HG03060 (cell line): Measurements from ENCODE around the gene USP24.

ENCODE experiments used
- ATAC-seq: cut with Tn5 transposase; IDR thresholded peaks from one replicate; pipeline ENCODE4 v1.9.1; 2021; ENCODE audit warnings: low read depth, moderate number of reproducible peaks; ENCODE audit not compliant: unreplicated experiment

Gene USP24

DNA sequence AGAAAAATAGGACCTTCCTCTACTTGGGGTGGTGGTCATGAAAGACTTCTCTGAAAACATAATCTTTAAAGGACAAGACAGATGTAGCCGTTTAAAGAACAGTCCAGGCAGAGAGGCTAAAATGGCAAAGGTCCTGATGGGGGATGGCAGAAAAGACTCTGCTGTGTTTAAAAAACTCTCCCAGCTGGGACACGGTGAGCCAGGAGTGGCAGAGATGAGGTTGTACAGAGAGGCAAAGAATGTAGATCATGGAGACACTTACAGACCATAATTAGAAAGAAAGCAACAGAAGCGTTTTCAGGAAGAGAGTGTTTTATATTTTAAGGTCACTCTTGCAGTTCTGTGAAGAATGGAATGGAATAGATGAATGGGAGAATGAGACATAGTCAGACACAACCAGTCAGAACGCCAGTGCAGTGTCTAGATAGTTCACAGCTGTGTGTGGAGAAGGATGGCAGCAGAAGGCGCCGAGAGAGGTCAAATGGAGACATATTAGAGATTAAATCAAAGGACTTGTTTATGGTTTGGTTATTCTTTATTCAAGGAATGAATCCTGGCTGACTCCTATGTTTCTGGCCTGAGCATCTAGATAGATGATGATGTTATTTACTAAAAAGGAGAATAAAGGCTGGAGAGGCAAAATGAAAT lies 47.8 kb downstream of the USP24 start:
- ATAC-seq, result no peak

DNA sequence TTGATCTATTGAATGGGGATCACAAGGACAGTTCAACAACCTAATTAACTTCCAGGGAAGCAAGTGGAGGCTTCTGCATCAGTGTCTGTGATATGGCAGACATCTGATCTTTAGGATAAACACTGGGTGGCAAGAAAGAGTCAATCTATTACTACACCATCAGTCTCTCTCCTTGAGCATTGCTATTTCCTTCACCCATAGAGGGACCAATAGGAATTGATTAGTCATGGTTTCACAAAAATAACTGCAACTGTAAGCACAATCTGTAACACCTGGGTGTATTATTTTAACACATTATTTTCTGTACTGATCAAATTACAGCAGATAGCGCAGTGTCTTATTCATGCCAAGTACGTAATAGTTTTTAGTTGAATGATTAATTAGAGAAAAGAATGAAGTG lies 50.3 kb downstream of the USP24 start:
- ATAC-seq, result no peak

DNA sequence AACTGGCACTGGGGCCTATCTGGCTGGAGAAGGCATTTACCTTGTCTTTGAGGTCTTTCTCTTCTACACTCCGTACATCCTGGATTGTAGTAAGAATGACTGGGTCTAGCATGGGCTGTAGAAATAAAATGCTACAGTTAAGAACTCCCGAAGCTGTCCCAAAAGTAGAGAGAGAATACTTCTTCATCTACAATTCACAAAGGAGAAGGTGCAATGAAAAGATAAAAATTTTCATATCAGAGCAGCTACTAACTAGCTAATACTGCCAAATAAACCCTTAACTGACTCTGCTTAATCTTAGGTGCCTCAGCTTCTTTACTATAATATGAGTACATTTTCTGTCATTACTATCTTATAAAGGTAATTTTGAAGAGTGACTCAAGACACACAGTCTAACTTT lies 55.6 kb downstream of the USP24 start:
- ATAC-seq, result no peak

DNA sequence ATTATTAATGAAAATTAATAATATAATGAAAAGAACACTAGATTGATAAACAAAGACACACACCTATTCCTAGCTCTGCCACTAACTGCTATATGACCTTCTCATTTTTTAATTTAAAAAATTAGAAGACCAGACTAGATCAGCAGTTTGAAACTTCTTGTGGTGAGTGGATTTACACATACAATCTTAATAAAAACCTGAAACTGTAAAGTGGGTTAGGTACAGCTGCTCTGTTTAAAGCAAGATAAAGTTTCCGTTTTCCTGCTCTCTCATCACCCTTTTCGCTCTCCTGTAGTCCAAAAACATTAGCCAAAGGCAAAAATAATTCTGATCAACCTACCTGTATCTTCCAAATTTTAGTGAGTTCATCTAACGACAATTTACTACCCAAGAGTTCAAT lies 58.6 kb downstream of the USP24 start:
- no peak for ATAC-seq

DNA sequence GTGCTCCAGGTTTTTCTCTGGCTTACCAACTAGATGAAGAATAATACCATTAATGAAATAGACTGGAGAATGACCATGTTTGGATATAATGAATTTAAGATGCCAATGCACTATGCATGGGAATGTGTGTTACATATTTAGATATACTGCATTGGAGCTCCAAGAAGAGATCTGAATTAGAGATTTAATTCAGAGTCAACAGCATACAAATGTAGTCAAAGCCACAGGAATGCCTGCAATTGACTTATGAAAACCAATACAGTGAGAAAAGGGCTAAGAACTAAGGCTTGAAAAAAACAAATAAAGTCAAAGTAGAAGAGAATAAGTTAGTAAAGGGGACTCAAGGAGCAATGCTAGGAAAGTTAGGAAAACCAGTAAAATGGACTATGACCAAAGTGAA lies 59.1 kb downstream of the USP24 start:
- ATAC-seq, result no peak

DNA sequence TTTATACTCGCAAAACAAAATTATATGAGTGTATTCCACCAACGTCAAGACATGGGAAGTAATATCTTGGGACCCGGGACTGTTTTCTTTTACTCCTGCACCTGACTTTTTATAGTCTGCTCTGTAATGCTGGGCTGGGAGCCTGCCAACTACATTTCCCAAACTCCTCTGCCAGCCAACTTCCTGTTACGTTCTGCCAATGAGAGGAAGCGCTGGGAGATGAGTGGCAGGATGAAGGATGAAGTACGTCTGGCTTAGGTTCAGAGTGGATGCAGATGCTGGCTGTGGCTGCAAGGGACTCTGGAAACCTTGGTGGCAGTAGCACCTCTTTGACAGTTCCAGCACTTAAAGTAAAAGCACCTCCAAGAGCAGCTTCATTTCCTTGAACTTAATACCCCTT lies 59.6 kb downstream of the USP24 start:
- no peak for ATAC-seq

DNA sequence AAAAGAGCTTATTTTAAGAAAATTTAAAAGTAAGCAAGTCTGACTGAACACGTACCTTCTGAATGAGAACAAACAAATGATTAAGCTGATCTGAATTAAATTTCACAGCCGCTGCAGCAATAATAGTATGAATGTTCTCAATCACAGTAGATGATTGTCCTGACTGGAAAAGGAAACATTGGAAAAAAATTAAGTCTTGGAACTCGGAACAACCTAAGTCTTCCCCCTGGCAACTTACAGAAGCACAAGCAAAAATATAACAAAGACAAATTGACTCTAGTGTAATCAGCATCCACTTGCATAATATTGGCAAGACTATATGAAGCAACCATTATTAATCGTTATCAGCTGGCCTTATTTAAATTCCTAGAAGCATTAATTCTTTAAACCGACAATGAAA lies 60.5 kb downstream of the USP24 start:
- ATAC-seq, result no peak

DNA sequence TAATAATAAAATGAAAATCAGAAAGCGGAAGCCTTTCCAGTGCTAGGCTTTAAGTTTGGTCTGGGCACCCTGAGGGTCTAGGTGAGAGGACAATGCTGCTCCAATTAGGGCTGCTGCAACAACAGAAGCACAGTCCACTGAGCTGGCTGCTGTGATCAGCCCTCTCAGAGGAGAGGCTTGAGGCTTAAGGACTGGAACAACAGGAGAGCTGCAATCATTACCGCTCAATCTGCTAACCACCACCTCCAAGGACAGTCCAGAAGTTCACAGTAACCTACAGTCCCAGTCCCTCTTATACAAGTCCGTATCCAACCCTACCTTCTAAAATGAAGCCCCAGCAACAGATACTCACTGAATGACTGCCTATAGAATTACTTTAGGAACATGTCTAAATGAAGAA lies 62.1 kb downstream of the USP24 start:
- ATAC-seq, result no peak

DNA sequence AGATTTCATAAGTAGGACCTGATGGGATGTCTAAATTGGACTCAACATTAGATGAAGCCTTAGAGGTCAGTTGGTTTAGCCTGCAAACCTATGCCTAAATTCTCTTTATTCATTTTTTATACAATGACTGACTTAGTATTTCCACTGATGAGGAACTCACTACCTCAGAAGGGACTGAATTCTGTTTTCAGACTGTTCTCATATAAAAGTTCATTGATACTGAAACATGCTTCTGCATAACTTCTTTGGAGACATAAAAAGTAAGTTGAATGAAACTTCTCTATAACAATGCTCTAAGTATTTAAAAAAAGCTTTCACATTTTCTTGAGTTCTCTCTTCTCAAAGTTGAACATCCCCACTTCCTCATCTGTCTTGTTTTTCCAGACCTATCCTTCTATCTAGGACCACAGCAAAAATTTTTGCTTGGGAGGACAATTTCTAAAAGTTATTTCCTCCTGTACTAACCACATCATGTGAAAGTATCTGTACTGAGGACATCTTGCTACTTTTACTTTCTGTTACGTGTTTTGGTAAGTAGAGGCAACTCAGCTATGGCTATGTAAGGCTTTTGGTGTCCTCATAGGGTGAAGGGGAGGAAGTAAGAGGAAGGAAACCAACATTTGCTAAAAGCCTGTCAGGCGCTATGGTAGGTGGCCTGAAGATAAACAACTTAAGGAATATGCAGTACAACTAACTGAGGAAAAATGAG lies 64.1 kb downstream of the USP24 start:
- peak; percentile 61 for ATAC-seq

DNA sequence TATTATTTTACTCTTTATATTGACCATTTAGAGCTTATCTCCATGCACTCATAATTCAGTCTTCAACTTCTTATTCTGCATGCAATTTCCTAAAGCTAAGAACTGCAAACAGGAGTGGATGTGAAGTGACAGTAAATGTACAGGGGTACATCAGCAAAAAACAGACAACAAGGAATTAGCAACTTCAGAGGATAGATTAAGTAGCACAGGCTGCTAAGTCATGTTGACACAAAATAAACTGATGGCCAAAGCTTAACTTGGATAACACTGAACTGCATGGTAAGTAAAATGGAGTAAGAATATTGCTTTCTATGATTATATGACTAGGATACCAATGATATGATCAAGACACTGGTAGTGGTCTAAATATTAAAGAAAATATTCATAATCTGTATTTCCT lies 66.5 kb downstream of the USP24 start:
- ATAC-seq, result no peak

DNA sequence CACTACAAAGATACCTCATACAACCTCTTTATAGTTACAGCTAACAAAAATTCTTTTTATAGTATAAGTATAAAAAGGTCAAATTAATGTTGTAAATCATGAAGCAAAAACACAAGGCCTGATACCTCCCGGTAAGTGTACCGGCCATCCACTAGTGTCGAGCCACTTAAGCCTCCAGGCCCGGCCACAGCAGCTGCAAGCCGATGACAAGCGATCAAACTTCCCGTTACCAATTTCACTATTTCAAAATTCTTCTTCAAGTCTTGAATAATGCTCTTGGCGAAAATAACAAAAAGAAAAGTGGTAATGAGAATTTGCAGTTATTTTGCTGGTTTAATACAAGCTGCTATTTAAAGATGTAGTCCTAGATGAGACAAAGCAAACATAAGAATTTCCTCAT lies 67.6 kb downstream of the USP24 start:
- no peak for ATAC-seq

DNA sequence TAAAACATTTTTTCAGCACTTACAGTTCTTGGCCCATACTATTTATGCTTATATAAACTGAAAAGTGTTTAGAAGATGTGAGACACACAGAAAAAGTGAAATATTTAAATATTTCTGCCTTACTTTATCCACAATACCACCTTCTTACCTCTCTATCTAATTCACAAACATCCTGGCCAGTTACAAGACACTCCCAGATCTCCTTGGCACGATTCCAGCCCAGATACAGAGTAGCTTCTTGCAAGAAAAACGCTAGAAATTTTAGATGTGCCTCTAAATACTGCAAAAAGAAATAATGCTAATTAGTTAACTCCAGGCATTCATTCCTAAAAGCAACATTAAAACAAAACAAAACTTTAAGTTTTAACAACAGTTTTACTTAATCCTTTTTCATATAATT lies 68.4 kb downstream of the USP24 start:
- no peak for ATAC-seq

DNA sequence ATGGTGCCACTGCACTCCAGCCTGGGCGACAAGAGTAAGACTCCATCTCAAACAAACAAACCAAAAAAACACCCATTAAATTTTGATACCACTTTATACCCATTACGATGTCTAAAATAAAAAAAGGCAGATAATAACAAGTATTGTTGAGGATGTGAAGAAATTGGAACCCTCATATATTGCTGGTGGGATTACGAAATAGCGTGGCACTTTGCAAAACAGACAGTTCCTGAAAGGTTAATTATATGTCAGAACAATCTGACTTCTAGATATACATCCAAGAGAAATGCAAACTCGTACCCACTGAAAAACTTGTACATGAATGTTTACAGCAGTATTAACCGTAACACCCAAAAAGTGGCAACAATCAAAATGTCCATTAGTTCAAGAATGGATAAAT lies 70.3 kb downstream of the USP24 start:
- ATAC-seq, result no peak

DNA sequence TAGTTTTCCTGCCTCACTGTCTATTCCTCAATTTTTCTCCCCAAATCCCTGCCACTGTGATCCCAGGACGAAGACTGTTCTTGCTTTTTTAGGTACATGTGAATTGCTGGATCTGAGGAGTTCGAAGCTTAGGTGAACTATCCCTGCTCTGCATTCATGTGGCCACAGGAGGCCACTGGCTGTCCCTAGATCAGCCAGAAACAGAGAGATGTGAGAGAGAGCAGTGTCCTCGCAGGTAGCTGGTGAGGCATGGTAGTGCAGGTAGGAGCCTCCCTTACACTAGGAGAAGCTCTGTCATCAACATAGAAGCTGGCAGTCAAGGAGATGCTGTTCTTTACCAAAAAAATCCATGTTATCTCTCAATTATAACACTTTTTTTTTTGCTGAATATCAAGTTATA lies 71.5 kb downstream of the USP24 start:
- no peak for ATAC-seq

DNA sequence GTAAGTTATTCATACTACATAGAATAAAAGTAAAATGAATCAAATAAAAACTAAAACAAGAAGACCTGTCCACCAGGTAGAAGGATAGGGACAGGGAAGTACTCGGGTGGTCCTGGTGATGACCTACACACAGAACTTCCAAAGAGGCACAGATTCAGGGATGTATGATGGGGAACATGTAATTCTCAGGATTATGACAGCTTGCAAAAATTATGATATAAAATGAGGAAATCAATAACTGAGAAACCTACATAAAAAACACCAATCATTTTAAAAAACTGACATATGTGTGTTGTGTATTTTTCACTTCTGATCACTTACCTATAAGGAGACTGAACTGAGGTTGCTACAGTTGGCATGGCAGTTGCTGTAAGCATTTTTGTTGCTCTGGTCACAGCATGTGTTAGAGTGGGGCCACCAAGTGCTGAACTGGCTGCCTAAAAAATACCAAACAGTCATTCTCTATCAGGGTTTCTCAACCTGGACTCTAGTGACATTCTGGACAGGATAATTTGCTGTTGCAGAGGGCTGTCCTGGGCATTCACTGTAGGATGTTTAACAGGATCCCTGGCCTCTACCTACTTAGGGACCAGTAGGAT lies 73.8 kb downstream of the USP24 start:
- ATAC-seq, result no peak

DNA sequence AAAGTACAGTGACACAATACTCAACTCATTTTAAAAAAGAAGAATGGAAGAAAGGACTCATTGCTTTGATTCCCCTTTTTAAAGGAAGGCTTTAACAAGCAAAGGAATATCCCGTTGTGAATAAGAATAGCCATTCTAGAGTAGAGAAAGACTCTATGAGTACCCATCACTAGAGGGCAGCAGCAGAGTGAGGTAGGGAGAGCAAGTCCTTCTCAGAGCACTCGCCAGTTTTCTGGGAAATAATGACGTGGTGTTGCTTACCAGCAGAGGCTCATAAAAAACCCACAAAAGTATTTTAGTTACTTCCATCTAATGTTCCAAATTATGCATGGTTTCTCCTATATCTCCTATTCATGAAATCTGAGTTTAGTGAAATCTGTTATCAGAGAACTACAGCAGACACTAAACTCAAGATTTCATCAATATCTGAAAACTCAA lies 74.6 kb downstream of the USP24 start:
- peak; percentile 76 for ATAC-seq

DNA sequence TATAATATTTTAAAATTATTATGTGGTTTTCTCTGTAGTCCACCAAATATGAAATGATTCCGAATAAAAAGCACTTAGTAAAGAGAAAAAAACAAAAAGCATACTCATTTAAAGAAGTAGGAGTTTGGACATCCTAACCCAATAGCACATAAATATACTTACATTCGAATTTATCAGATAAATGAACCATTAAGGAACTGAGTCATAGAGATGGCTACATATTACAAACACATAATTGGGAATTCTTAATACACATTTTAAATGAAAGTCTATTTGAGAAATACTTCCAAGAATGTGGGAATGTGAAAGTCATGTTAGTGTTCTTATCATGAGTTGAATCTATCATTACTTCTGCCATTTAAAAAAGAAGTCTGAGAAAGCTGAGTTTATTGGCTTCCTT lies 75.0 kb downstream of the USP24 start:
- ATAC-seq, result no peak

DNA sequence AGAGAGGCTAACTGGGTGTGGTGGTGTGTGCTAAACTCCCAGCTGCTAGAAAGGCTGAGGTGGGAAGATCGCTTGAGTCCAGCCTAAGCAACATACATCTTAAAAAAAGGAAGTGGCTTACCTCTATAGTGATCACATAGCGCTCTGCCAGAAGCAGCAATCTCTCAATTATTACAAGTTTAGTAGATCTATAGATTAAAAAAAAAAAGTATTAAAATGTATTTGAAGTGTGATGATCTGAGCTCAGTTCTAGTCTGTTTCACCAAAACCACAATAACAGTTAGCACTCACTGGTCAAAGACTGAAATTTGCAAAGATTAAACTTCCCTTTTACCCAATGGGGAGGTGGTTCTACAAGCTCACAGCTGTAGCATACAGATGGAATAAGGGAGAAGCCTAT lies 76.3 kb downstream of the USP24 start:
- no peak for ATAC-seq

DNA sequence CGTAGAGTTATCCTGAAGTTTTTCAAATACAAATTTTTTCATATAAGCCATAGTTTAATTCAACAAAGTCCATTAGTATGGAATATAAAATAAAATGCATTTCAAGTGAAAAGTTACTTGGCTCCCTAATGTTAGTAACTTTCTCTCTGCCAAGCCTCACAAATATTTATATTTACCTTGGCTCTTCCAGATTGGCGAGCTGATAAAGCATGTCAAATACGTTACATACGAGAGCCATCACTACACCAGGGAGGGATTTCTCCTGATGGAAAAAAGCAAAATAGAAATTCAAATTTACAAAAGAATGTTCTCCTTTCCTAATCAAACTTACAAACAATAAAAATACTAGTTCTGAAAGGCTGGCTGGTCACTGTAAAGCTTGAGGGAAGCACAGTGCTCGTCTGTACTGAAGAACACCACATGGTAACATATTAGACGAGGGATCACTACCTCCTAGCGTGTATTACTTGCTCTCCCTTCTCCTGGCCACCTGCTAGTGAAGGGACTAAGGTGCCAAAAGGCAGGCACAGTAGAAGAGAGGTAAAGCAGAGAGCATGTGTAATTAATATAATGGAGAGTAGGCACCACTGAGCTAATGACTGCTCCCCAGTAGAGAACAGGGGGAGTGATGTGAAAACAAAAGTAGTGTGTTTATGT lies 80.9 kb downstream of the USP24 start:
- no peak for ATAC-seq

DNA sequence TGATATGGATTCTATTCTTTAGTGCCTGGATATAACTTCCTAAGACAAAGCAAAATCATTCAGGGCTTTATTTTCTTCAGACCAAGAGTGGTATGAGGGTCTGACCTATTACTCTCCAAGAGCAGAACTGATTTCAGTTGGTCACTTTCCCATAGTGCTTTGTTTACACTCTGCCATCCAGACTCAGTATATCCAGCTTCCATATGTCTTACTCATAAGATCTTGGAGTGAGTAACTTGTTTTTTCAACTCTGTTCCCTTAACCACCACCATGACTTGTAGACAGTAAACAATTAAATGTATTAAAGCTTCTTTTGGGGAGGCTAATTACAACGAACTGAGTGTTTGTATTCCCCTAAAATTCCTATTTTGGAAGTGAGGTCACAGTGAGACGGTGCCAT lies 83.4 kb downstream of the USP24 start:
- no peak for ATAC-seq

DNA sequence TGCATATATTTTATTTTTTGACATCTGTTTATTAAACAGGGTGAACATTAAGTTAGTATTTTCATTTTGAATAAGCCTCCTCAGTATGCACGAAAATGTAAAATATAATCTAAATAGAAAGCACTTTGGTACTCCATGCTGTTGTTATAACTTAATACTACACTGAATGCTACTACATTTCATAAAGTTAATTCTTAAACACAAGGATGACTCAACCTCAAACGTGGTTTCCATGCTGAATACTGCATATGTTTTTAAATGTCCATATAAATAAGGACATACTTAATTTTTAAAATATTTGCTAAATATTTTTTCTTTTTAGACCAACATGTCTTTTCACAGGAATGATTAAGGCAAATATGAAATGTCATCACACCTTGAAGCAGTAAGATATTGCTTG lies 83.9 kb downstream of the USP24 start:
- ATAC-seq, result no peak
